ENCODE results near the gene FIBCD1. TPM values are rescaled to one million over a fixed set of nuclear protein-coding genes. Genes with fewer than 3 reads are reported as not detected.

FIBCD1 gene
- total and polyA plus RNA-seq, 2 of the 8 experiments (the other 6 are each of a cell fraction or from before 2014, with no cell fraction given), result 6.1 to 8.8 TPM

DNA sequence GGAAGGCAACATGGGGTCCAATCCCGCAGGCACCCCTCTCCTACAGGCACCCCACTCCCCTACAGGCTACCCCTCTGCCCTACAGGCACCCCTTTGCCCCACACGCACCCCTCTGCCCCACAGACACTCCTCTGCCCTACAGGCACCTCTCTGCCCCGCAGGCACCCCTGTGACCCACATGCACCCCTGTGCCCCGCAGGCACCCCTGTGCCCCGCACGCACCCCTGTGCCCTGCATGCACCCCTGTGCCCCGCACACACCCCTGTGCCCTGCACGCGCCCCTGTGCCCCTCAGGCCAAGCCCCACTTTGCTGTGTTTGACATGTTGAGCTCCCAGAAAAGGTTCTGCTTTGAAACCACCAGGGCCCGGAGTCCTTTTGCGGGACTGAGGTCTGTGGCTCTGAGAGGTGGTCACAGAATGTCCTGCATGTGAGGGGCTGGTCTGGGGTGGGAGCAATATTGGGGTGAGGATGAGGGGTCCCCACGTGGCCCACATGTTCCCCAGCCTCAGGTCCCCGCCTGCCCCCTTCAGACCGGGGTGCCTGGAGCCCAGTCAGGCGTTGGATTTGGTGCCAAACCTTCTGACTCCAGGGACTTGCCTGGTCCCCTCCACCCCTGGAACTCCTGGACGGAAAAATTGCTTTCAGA lies 41.8 kb downstream of the FIBCD1 start (continued):
- no peak for TF ChIP-seq SAP30 (IDR thresholded peaks at IDR 0.05; ENCODE audit: insufficient read depth, insufficient replicate concordance, low read length)
